LNCaP clone FGC (cell line): ENCODE results near the gene PALM3.

Experiments used
- DNase-seq: peaks from one replicate; pipeline ENCODE4 v3.0.0-alpha.2; 2011; ENCODE audit warnings: low read depth
- H3K4me3 ChIP-seq: 2 replicates; pipeline ENCODE4 v1.5.1; 2011; ENCODE audit warnings: mild to moderate bottlenecking, low read depth, low read length, control low read depth
- CTCF ChIP-seq: IDR thresholded peaks from 2 replicates; pipeline ENCODE4 v1.5.1; 2012; ENCODE audit warnings: mild to moderate bottlenecking; ENCODE audit not compliant: control insufficient read depth, insufficient read depth; ENCODE audit errors: extremely low read depth

The PALM3 gene

GRCh38 chr19:14080887-14081796, 19.3 kb upstream of the PALM3 start:
- no peak for TF ChIP-seq CTCF
- H3K4me3 ChIP-seq, result peak overlapping the region; percentile 77
- peak; percentile 99 for DNase-seq

GRCh38 chr19:14078411-14078810, 16.5 kb upstream of the PALM3 start:
- no peak for TF ChIP-seq CTCF
- H3K4me3 ChIP-seq, result no peak overlapping the region
- DNase-seq, result no peak

GRCh38 chr19:14073925-14074838, 12.3 kb upstream of the PALM3 start:
- DNase-seq, result no peak
- TF ChIP-seq CTCF, result no peak
- peak overlapping the region; percentile 62 for H3K4me3 ChIP-seq

- TF ChIP-seq CTCF, result peak; percentile 76
- peak; percentile 47 for DNase-seq
- peak overlapping the region; percentile 62 for H3K4me3 ChIP-seq
These were observed 11.5 kb upstream of the PALM3 start for GRCh38 chr19:14073261-14073924.

- no peak for DNase-seq
- H3K4me3 ChIP-seq, result peak within 1 kb of the TSS; percentile 62
- TF ChIP-seq CTCF, result no peak
These were observed 10.8 kb upstream of the PALM3 start, which contains the start of gene MISP3 for GRCh38 chr19:14072535-14073260. Gene MISP3, plus strand, starts transcription at chr19:14072786. Its CDS starts 524 bp downstream, at chr19:14073310.

GRCh38 chr19:14070268-14071050, 8.6 kb upstream of the PALM3 start:
- DNase-seq, result no peak
- no peak for TF ChIP-seq CTCF

More at GRCh38 chr19:14070268-14071050, 8.6 kb upstream of the PALM3 start:
- H3K4me3 ChIP-seq, result no peak overlapping the region
